Type B pancreatic cell (in vitro differentiated cells): ENCODE measurements around the gene THAP4. TPM values are rescaled to one million over a fixed set of nuclear protein-coding genes. Genes with fewer than 3 reads are reported as not detected.

Source experiments
- DNase-seq: peaks from one replicate; pipeline ENCODE4 v3.0.0; 2021; ENCODE audit warnings: mixed read lengths; ENCODE audit not compliant: unreplicated experiment; ENCODE audit errors: extremely low spot score
- H3K27ac Mint-ChIP-seq: 2 replicates; pipeline ENCODE4 v1.8.0; 2021; ENCODE audit warnings: mild to moderate bottlenecking, mixed read lengths
- H3K27me3 Mint-ChIP-seq: 2 replicates; pipeline ENCODE4 v1.8.0; 2021; ENCODE audit warnings: mixed read lengths
- H3K36me3 Mint-ChIP-seq: 2 replicates; pipeline ENCODE4 v1.8.0; 2021; ENCODE audit warnings: mixed read lengths
- H3K4me1 Mint-ChIP-seq: one replicate; pipeline ENCODE4 v1.8.0; 2021; ENCODE audit warnings: mixed read lengths; ENCODE audit not compliant: unreplicated experiment
- H3K4me3 Mint-ChIP-seq: 2 replicates; pipeline ENCODE4 v1.8.0; 2021; ENCODE audit warnings: mild to moderate bottlenecking, mixed read lengths
- H3K9me3 Mint-ChIP-seq: 2 replicates; pipeline ENCODE4 v1.8.0; 2021; ENCODE audit warnings: mixed read lengths
- CTCF ChIP-seq: fragments of 200-600 bp; sonication (generic); conservative IDR thresholded peaks from 2 replicates; pipeline ENCODE4 v1.5.0; 2021; ENCODE audit warnings: antibody characterized with exemption, mild to moderate bottlenecking
- total RNA-seq: library from RNA; stranded (reverse); gene quantifications from 2 replicates; pipeline ENCODE4 v1.2.1, GENCODE V29; 2021; ENCODE audit warnings: low replicate concordance

THAP4 gene
- total RNA-seq, 1 donor from 2014 or later, result 51.3 TPM

GRCh38 chr2:241678784-241679540, 42.0 kb upstream of the THAP4 start:
- no peaks in the 10 kb centered on the region for H3K9me3 Mint-ChIP-seq
- no peaks in the 10 kb centered on the region for H3K4me1 Mint-ChIP-seq
- H3K27me3 Mint-ChIP-seq, result no peaks in the 10 kb centered on the region
- H3K4me3 Mint-ChIP-seq, result no peak overlapping the region
- H3K27ac Mint-ChIP-seq, result no peak overlapping the region
- TF ChIP-seq CTCF, result no peak
- DNase-seq, result no peak
- peaks cover 4% of the 10 kb centered on the region for H3K36me3 Mint-ChIP-seq

GRCh38 chr2:241678307-241678706, 41.3 kb upstream of the THAP4 start:
- Mint-ChIP-seq H3K4me3 (no peak overlapping the region), H3K27me3 (no peaks in the 10 kb centered on the region), H3K4me1 (no peaks in the 10 kb centered on the region), H3K27ac (no peak overlapping the region), H3K36me3 (peaks cover 4% of the 10 kb centered on the region), H3K9me3 (no peaks in the 10 kb centered on the region)
- no peak for DNase-seq
- TF ChIP-seq CTCF, result no peak

- no peak overlapping the region for H3K4me3 Mint-ChIP-seq
- no peak overlapping the region for H3K27ac Mint-ChIP-seq
- peaks cover 4% of the 10 kb centered on the region for H3K36me3 Mint-ChIP-seq
- no peaks in the 10 kb centered on the region for H3K4me1 Mint-ChIP-seq
- no peaks in the 10 kb centered on the region for H3K9me3 Mint-ChIP-seq
- no peak for DNase-seq
- TF ChIP-seq CTCF, result no peak
- no peaks in the 10 kb centered on the region for H3K27me3 Mint-ChIP-seq
These were observed 40.4 kb upstream of the THAP4 start for GRCh38 chr2:241677392-241677791.

GRCh38 chr2:241676665-241677064, 39.7 kb upstream of the THAP4 start:
- no peak for TF ChIP-seq CTCF
- no peak for DNase-seq
- Mint-ChIP-seq H3K9me3 (no peaks in the 10 kb centered on the region), H3K27me3 (no peaks in the 10 kb centered on the region), H3K4me3 (no peak overlapping the region), H3K36me3 (peaks cover 4% of the 10 kb centered on the region), H3K27ac (no peak overlapping the region), H3K4me1 (no peaks in the 10 kb centered on the region)

GRCh38 chr2:241675885-241676284, 38.9 kb upstream of the THAP4 start:
- no peak overlapping the region for H3K4me3 Mint-ChIP-seq
- no peak for DNase-seq
- no peaks in the 10 kb centered on the region for H3K4me1 Mint-ChIP-seq
- no peaks in the 10 kb centered on the region for H3K9me3 Mint-ChIP-seq
- no peak for TF ChIP-seq CTCF
- peaks cover 4% of the 10 kb centered on the region for H3K36me3 Mint-ChIP-seq
- no peaks in the 10 kb centered on the region for H3K27me3 Mint-ChIP-seq
- no peak overlapping the region for H3K27ac Mint-ChIP-seq
